IMR-90 (cell line): ENCODE data around the gene GIMAP4. TPM values are rescaled to one million over a fixed set of nuclear protein-coding genes. Genes with fewer than 3 reads are reported as not detected.

ENCODE experiments used
- ATAC-seq: fragments of 200-7000 bp; cut with Tn5 transposase; 2 replicates; pipeline ENCODE4 v1.9.1; 2020; ENCODE audit warnings: low read depth, mild to moderate bottlenecking, moderate library complexity
- BruUV-seq: library from RNA; stranded (reverse); fragments of 400-500 nt; replicated peaks from 2 replicates; lab custom pipeline; 2021; lab: Mats Ljungman, UMichigan
- CTCF ChIA-PET: fragments of 300-600 bp; formaldehyde crosslinking; extraction: SDS; loops from one replicate; lab custom pipeline; 2021; ENCODE audit warnings: antibody characterized with exemption; lab: Yijun Ruan, JAX
- POLR2A ChIA-PET: fragments of 300-600 bp; sonication (Branson Sonifier 250); formaldehyde crosslinking; loops from one replicate; lab custom pipeline; 2022; ENCODE audit warnings: antibody characterized with exemption; ENCODE audit not compliant: unreplicated experiment; lab: Charles Lee
- DNase-seq: peaks from one replicate; pipeline ENCODE4 v3.0.0; 2013
- H2AFZ ChIP-seq: replicated peaks from 2 replicates; pipeline ENCODE3; 2013; ENCODE audit warnings: low read length, mild to moderate bottlenecking; ENCODE audit not compliant: poor library complexity
- H2AK5ac ChIP-seq: 2 replicates; pipeline ENCODE4 v1.6.1; 2013; ENCODE audit warnings: low read depth, low read length, inconsistent platforms
- H2AK9ac ChIP-seq: replicated peaks from 2 replicates; pipeline ENCODE3; 2013; ENCODE audit warnings: mild to moderate bottlenecking, low read depth, low read length, moderate library complexity; ENCODE audit not compliant: poor library complexity
- H2BK120ac ChIP-seq: 2 replicates; pipeline ENCODE4 v1.6.1; 2013; ENCODE audit warnings: low read depth, low read length, inconsistent platforms
- H2BK15ac ChIP-seq: 3 replicates; pipeline ENCODE4 v1.6.1; 2013; ENCODE audit warnings: low read depth, low read length, inconsistent platforms
- H2BK20ac ChIP-seq: 2 replicates; pipeline ENCODE4 v1.6.1; 2013; ENCODE audit warnings: low read depth, mild to moderate bottlenecking, inconsistent platforms, low read length, moderate library complexity
- H2BK5ac ChIP-seq: 2 replicates; pipeline ENCODE4 v1.6.1; 2013; ENCODE audit warnings: mild to moderate bottlenecking, low read depth, low read length, inconsistent platforms; ENCODE audit not compliant: poor library complexity, severe bottlenecking
- H3K14ac ChIP-seq: replicated peaks from 2 replicates; pipeline ENCODE4 v1.6.1; 2013; ENCODE audit warnings: low read depth, low read length, inconsistent platforms
- H3K18ac ChIP-seq: 2 replicates; pipeline ENCODE4 v1.6.1; 2013; ENCODE audit warnings: low read depth, low read length, control low read depth
- H3K23ac ChIP-seq: 2 replicates; pipeline ENCODE4 v1.6.1; 2013; ENCODE audit warnings: low read depth, low read length, inconsistent platforms
- H3K27ac ChIP-seq: 2 replicates; pipeline ENCODE4 v1.5.1; 2013; ENCODE audit warnings: mild to moderate bottlenecking, control low read depth, low read length; ENCODE audit not compliant: insufficient read depth
- H3K27me3 ChIP-seq: 2 replicates; pipeline ENCODE4 v1.6.1; 2013; ENCODE audit warnings: low read length; ENCODE audit not compliant: control insufficient read depth, insufficient read depth
- H3K36me3 ChIP-seq: 2 replicates; pipeline ENCODE4 v1.6.1; 2013; ENCODE audit warnings: low read length, mixed read lengths; ENCODE audit not compliant: control insufficient read depth, insufficient read depth
- H3K4ac ChIP-seq: 2 replicates; pipeline ENCODE4 v1.6.1; 2013; ENCODE audit warnings: low read depth, low read length, inconsistent platforms
- H3K4me1 ChIP-seq: 2 replicates; pipeline ENCODE4 v1.6.1; 2013; ENCODE audit warnings: low read length, mixed read lengths; ENCODE audit not compliant: control insufficient read depth, insufficient read depth
- H3K4me2 ChIP-seq: 2 replicates; pipeline ENCODE4 v1.6.1; 2013; ENCODE audit warnings: low read depth, mild to moderate bottlenecking, control low read depth, low read length, moderate library complexity
- H3K4me3 ChIP-seq: 2 replicates; pipeline ENCODE4 v1.5.1; 2013; ENCODE audit warnings: low read depth, mild to moderate bottlenecking, control low read depth, low read length, moderate library complexity; ENCODE audit not compliant: insufficient read depth
- H3K56ac ChIP-seq: 2 replicates; pipeline ENCODE4 v1.6.1; 2013; ENCODE audit warnings: low read length, inconsistent platforms; ENCODE audit not compliant: insufficient read depth; ENCODE audit errors: extremely low read depth
- H3K79me1 ChIP-seq, 2 experiments: 2 replicates each; pipeline ENCODE4 v1.6.1; 2013; ENCODE audit warnings: low read length in 2 of 2, inconsistent platforms in 1 of 2, low read depth in 1 of 2
- H3K9ac ChIP-seq: 2 replicates; pipeline ENCODE4 v1.6.1; 2013; ENCODE audit warnings: low read depth, low read length, control low read depth
- H3K9me1 ChIP-seq: 2 replicates; pipeline ENCODE4 v1.6.1; 2013; ENCODE audit warnings: low read length, inconsistent platforms; ENCODE audit not compliant: insufficient read depth
- H3K9me3 ChIP-seq: 2 replicates; pipeline ENCODE4 v1.6.1; 2013; ENCODE audit warnings: low read length; ENCODE audit not compliant: control insufficient read depth, insufficient read depth
- H4K20me1 ChIP-seq: 2 replicates; pipeline ENCODE4 v1.6.1; 2013; ENCODE audit warnings: low read length, inconsistent platforms; ENCODE audit not compliant: insufficient read depth
- H4K5ac ChIP-seq: 2 replicates; pipeline ENCODE4 v1.6.1; 2013; ENCODE audit warnings: mild to moderate bottlenecking, low read depth, low read length, control low read depth
- H4K8ac ChIP-seq, 2 experiments: 2 replicates each; pipeline ENCODE4 v1.6.1; 2013; ENCODE audit warnings: low read depth in 2 of 2, low read length in 2 of 2, control low read depth in 1 of 2, inconsistent platforms in 1 of 2
- H4K91ac ChIP-seq: 2 replicates; pipeline ENCODE4 v1.6.1; 2013; ENCODE audit warnings: low read depth, low read length, inconsistent platforms; ENCODE audit not compliant: insufficient read depth
- BHLHE40 ChIP-seq: fragments of 150-350 bp; IDR thresholded peaks from 2 replicates; pipeline ENCODE4 v1.6.1; 2016; ENCODE audit warnings: mild to moderate bottlenecking, low read depth, low read length
- CEBPB ChIP-seq: IDR thresholded peaks from 2 replicates; pipeline ENCODE4 v1.6.1; 2012; ENCODE audit warnings: low read depth, low read length, improper control_type of control experiment
- CHD1 ChIP-seq: IDR thresholded peaks from 2 replicates; pipeline ENCODE4 v1.6.1; 2012; ENCODE audit warnings: low read depth, low read length, improper control_type of control experiment
- CTCF ChIP-seq: conservative IDR thresholded peaks from 2 replicates; pipeline ENCODE4 v1.5.1; 2012; ENCODE audit warnings: mild to moderate bottlenecking, low read depth, low read length, improper control_type of control experiment
- ELK1 ChIP-seq: fragments of 150-350 bp; IDR thresholded peaks from 2 replicates; pipeline ENCODE4 v1.6.1; 2016; ENCODE audit warnings: low read depth, mild to moderate bottlenecking, low read length, moderate library complexity, borderline replicate concordance
- FOS ChIP-seq: fragments of 150-350 bp; IDR thresholded peaks from 2 replicates; pipeline ENCODE4 v1.6.1; 2016; ENCODE audit warnings: low read depth, low read length
- MAFK ChIP-seq: IDR thresholded peaks from 2 replicates; pipeline ENCODE4 v1.6.1; 2012; ENCODE audit warnings: low read depth, low read length, improper control_type of control experiment
- MAZ ChIP-seq: IDR thresholded peaks from 2 replicates; pipeline ENCODE4 v1.6.1; 2012; ENCODE audit warnings: low read depth, mild to moderate bottlenecking, low read length, improper control_type of control experiment, moderate library complexity, borderline replicate concordance
- MXI1 ChIP-seq: IDR thresholded peaks from 2 replicates; pipeline ENCODE4 v1.6.1; 2012; ENCODE audit warnings: low read depth, mild to moderate bottlenecking, low read length, moderate library complexity, borderline replicate concordance
- NFE2L2 ChIP-seq: fragments of 150-350 bp; IDR thresholded peaks from 2 replicates; pipeline ENCODE4 v1.6.1; 2016; ENCODE audit warnings: low read depth, mild to moderate bottlenecking, low read length
- POLR2A ChIP-seq: IDR thresholded peaks from 2 replicates; pipeline ENCODE4 v1.6.1; 2012; ENCODE audit warnings: mild to moderate bottlenecking, low read depth, low read length
- RAD21 ChIP-seq: IDR thresholded peaks from 2 replicates; pipeline ENCODE4 v1.6.1; 2012; ENCODE audit warnings: low read length, improper control_type of control experiment
- RCOR1 ChIP-seq: IDR thresholded peaks from 2 replicates; pipeline ENCODE4 v1.6.1; 2012; ENCODE audit warnings: mild to moderate bottlenecking, low read length, improper control_type of control experiment; ENCODE audit not compliant: insufficient replicate concordance
- RFX5 ChIP-seq: IDR thresholded peaks from 2 replicates; pipeline ENCODE4 v1.8.0; 2012; ENCODE audit warnings: low read depth, mild to moderate bottlenecking, low read length, moderate library complexity
- SMC3 ChIP-seq: fragments of 150-350 bp; IDR thresholded peaks from 2 replicates; pipeline ENCODE4 v1.6.1; 2016; ENCODE audit warnings: low read depth, mild to moderate bottlenecking, antibody characterized with exemption, low read length, moderate library complexity
- USF2 ChIP-seq: fragments of 150-350 bp; IDR thresholded peaks from 2 replicates; pipeline ENCODE4 v1.6.1; 2017; ENCODE audit warnings: mild to moderate bottlenecking, antibody characterized with exemption, low read length, low read depth
- dilution Hi-C: fragments of 300-500 bp; cut with HindIII; formaldehyde crosslinking; loops from one replicate; pipeline ENCODE4 v1.14.3; 2018; ENCODE audit warnings: low sequenced_read_pairs; ENCODE audit not compliant: unreplicated experiment
- in situ Hi-C: fragments of 300-500 bp; cut with MboI; formaldehyde crosslinking; loops from 3 replicates; pipeline ENCODE4 v1.14.3; 2019; ENCODE audit warnings: low sequenced_read_pairs, inconsistent platforms, mixed read lengths
- intact Hi-C: fragments of 100-400 bp; cut with micrococcal nuclease; formaldehyde crosslinking; loops from 2 replicates; pipeline ENCODE4 v1.10.0; 2022
- polyA plus RNA-seq, 3 experiments: library from polyadenylated mRNA; depleted of rRNA; stranded (reverse); fragments of >200 nt; gene quantifications; 2 replicates each; pipeline ENCODE4 v1.2.3, GENCODE V29; 2012; ENCODE audit warnings: low replicate concordance in 1 of 3
- total RNA-seq: library from RNA; depleted of rRNA; stranded (reverse); fragments of >200 nt; gene quantifications from 2 replicates; pipeline ENCODE4 v1.2.3, GENCODE V29; 2012

GIMAP4 gene
- total and polyA plus RNA-seq, 2 of the 4 experiments (the other 2 are of a cell fraction), result not detected

- Histone ChIP-seq H3K79me1 (no peaks in the 10 kb centered on the region), H3K36me3 (no peaks in the 10 kb centered on the region), H3K27me3 (no peaks in the 10 kb centered on the region), H2AK9ac (no peak overlapping the region), H3K4me3 (no peak overlapping the region), H3K27ac (no peak overlapping the region), H2AFZ (no peak overlapping the region), H3K9me1 (no peaks in the 10 kb centered on the region), H4K20me1 (no peaks in the 10 kb centered on the region), H2BK5ac (no peak overlapping the region), H3K9me3 (peaks cover 10% of the 10 kb centered on the region), H3K9ac (no peak overlapping the region), H4K8ac (no peak overlapping the region), H2BK20ac (no peak overlapping the region), H3K4me1 (no peaks in the 10 kb centered on the region), H3K14ac (no peak overlapping the region), H4K5ac (no peak overlapping the region), H3K4me2 (no peak overlapping the region), H3K4ac (no peak overlapping the region), H2BK120ac (no peak overlapping the region), H2BK15ac (no peak overlapping the region), H3K56ac (no peak overlapping the region), H2AK5ac (no peak overlapping the region), H4K91ac (no peak overlapping the region), H3K23ac (no peak overlapping the region), H3K18ac (no peak overlapping the region)
- POLR2A ChIA-PET, result no interaction called here
- BruUV-seq, result no TSS peak
- CTCF ChIA-PET, result no interaction called here
- intact Hi-C loops (no loop called here), in situ Hi-C loops (no loop called here), dilution Hi-C loops (no loop called here)
- no peak for DNase-seq
- TF ChIP-seq USF2 (no peak), ELK1 (no peak), MAZ (no peak), POLR2A (no peak), RAD21 (no peak), SMC3 (no peak), RCOR1 (no peak), MAFK (no peak), FOS (no peak), CHD1 (no peak), MXI1 (no peak), CEBPB (no peak), NFE2L2 (no peak), CTCF (no peak), BHLHE40 (no peak), RFX5 (no peak)
- no peak for ATAC-seq
Observed at GRCh38 chr7:150586785-150587152, 19.6 kb downstream of the GIMAP4 start.
